ENCODE results near the gene ACCS.

Gene ACCS, protein sequence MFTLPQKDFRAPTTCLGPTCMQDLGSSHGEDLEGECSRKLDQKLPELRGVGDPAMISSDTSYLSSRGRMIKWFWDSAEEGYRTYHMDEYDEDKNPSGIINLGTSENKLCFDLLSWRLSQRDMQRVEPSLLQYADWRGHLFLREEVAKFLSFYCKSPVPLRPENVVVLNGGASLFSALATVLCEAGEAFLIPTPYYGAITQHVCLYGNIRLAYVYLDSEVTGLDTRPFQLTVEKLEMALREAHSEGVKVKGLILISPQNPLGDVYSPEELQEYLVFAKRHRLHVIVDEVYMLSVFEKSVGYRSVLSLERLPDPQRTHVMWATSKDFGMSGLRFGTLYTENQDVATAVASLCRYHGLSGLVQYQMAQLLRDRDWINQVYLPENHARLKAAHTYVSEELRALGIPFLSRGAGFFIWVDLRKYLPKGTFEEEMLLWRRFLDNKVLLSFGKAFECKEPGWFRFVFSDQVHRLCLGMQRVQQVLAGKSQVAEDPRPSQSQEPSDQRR

DNA sequence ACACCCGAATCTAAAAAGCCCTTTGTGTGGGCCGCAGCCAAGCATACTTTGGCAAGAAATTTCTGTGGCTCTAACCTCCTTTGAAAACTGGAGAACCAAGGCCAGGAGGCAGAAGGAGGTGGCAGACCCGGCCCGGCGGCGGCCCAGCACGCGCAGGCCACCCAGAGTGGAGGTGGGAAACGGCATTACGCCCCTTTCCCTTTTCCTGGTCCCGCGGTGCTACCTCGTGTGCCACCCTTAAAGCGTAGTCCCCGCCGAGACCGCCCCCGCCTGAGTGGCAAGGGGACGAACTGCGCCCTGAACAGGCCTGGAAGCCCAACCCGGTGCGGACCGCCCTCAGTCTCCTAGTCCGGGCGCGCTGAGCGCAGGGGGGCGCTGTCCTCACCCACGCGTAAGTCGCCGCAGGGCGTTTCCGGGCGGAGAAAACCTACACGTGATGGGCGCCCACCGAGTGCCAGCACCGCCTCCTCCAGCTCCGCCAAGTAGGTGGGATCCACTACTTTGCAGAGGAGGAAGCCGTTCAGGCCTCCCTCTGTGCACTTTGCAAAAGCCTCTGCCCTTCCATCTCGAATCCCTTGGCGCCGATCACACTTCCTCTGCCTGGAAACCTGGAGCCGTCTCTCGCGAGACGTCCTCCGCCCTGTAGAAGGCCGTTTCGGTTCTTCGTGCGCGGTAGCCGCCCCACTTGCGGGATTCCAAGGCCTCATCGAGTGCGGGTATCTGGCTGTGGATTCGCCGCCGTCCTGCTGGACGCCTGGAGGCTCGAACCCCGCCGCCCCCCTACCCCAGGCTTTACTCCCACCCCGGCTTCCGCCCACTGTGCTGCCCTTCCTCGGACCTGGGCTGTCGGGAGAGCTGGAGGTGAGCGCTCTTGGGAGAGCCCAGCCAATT lies at the start of gene ACCS:
TSS of gene ACCS (plus strand) at position 430 of the 891 bp plus-strand sequence. CDS start 1,358 bp downstream, outside the sequence.
- DNase-seq (ENCODE audit: low read depth in 2 of 2), result peak; percentile 78 to 83

DNA sequence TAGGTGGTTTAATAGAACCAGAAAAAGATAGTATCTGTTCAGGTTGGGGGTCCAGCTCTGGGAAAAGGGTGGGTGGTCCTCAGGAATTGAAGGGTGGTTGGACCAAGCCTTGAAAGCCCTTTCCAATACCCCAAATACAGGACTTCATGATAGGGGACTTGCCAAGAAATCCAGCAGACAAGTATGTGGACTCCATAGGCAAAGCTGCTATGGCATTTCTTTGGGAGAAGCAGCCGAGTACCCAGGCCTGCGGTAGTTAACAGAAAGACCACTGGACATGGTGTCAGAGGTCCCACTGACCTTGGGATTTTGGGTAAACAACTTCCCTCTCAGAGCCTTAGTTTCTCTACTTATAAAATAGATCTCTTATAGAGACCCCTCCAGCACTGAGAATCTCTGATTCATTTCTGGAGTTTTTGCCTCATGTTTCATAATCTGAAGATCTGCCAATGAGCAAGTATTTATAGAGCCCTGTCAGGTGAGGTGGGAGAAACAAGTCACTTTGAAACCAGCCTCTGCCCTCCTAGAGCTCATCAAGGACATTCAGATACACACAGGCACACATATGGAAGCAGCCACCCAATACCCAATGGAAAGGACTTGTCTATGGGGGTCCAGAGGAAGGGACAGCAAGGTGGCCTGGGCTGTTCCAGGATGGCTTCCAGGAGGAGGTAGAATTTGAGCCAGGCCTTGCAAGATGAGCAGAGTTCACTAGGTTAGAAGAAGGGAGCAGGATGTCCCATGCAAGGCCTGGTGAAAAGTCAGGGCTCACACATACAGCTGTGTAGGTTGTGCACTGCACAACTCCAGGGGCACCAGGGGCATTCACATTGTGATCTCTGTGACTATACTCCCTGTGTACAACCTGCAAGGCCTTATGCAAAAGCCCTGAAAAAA lies 49.3 kb upstream of the ACCS start:
- no peak for DNase-seq (ENCODE audit: low read depth in 2 of 2)

DNA sequence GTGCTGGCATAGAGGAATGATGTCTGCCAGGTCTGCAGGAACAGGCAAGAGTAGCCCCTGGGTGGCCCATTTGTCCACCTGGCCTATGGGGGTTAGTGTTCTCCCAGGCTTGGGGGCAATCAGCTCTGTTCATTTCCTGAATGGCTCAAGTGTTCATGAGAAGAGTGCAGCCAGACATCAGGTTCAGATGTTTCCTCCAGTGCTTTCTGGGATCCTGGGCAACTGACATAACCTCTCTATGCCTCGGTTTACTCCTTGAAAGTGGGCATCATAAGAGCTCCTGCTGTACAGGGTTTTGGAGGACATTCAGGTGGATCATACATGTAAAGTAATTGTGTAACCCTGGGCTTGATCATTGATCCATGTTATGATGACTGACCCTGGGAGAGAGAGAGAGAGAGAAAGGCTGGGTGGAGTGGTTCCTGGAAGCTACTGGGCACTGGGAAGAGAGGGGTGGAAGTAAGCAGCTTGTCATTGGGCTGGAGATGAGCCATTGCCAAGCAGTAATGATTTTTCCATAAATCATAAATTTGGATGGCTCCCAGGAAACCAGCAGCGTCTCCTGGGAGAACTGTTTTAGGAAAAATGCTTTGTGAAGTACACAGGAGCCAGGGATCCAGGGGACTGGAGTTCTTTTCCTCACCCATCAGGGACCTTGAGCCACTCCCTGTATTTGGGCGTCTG lies 48.5 kb upstream of the ACCS start:
- no peak for DNase-seq (ENCODE audit: low read depth in 2 of 2)

DNA sequence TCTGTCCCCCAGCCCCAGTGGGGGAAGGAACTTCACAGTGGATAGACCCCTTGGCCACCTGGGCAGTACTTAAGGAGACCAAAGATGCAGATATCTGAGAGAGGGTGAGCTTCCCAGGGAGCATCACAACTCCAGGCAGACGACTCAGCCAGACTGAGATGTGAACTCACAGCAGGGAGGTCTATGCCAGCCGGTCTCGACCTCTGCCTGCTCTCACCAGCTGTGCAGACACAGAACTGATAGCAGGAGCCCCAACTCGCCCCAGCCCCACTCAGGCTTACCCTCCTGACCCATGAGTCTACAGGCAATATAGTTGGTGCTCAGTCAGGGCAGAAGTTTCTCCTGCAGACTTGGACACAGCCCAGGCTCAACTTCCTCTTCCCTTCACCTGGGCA lies 47.9 kb upstream of the ACCS start:
- no peak for DNase-seq (ENCODE audit: low read depth in 2 of 2)

DNA sequence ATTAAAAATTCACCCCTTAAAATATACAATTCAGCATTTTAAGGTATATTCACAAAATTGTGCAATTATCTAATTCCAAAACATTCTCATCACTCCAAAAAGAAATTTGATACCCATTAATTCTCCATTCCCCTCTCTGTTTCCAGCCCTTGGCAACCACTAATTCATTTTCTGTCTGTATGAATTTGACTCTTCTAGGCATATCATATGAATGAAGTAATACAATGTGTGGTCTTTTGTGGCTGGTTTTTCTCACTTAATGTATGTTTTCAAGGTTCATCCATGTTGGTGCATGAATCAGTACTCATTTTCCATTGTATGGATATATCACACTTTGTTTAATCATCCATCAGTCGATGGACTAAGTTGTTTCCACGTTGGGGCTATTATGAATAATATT lies 47.2 kb upstream of the ACCS start:
- DNase-seq (ENCODE audit: low read depth in 2 of 2), result no peak

DNA sequence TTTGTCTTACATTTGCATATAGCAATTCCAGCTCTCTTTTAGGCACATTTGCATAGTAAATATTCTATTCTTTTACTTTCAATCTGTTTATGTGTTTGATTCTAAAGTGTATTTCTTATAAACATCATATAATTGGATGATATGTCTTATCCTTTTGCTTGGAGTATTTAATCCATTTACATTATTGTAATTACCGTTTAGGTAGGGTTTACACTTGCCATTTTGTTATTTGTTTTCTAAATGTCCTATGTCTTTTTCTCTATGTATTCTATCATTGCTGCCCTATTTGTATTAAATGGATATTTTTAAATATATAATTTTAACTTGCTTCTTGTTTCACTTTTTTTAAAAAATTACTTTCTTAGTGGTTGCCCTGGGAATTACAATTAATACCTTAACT lies 41.1 kb upstream of the ACCS start:
- no peak for DNase-seq (ENCODE audit: low read depth in 2 of 2)

DNA sequence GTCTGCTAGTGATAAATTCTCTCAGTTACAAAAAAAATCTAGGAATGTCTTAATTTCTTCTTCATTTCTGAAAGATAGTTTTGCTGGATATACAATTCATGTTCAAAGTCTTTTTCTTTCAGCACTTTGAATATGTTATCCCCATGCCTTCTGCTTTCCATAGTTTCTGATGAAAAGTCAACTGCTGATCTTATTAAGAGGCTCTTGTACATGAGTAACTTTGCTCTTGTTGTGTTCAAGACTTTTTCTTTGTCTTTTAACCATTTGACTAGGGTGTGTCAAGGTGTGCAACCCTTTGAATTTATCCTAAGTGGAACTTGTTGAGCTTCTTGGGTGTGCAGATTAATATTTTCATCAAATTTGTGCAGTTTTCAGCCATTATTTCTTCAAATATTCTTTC lies 40.3 kb upstream of the ACCS start:
- no peak for DNase-seq (ENCODE audit: low read depth in 2 of 2)

DNA sequence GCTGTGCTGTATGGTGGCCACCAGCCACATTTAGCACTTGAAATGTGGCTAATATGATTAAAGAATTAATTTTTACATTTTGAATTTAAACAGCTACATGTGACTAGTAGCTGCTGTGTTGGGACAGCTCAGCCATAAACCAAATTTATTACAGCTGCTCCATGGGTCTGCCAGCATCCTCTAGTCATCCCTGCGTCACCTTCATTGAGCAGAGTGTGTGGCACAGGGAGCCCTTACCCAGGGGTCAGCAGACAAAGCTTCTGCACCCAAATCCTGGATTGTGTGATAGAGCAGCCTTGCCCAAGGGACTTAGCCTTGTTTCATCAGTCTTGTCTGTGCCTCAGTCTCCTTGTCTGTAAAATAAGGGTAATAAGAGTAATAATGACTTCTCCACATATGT lies 37.7 kb upstream of the ACCS start:
- no peak for DNase-seq (ENCODE audit: low read depth in 2 of 2)

DNA sequence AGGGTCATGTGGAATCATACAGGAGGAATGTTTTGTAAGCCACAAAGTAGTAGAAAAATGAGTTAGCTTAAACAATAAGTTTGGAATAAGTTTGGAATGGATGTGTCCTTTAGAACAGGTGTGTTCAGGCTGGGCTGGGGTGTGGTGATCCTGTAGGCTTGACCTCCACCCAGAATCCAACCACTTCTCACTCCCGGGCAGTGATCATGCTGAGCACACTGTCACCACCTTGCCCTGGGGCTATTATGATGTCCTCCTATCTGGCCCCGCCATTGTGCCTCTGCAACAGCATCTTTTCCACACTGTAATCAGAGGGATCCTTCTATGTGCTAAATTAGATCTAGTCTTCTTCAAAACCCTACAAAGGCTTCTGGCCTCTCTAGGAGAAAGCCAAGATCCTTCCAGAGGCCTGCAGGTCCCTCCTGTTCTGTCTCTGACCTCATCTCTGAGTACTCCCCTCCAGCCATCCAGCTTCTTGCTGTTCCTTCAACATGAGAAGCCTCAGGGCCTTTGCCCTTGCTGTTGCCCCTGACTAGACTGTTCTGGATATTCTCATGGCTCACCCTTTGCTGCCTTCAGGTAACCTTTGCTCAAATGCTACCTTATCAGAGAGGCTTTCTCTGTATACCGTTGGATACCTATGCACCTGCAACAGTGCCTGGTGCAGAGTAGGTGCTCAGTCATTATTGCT lies 37.1 kb upstream of the ACCS start:
- no peak for DNase-seq (ENCODE audit: low read depth in 2 of 2)

DNA sequence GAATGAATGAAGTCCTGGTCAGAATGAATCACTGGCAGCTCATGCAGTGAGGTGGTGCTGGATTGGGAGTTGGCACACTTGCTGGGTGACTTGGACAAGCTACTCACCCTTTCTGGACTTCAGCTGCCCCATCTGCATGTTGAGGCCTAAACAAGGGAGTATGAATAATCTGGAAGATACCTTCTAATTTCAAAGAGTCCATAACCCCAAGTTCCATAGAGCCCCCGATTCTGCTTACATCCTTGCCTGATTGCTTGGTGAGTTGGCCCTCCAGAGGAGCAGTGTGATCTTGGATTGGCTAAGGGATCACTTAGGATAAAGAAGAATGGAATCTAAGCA lies 36.6 kb upstream of the ACCS start:
- DNase-seq (ENCODE audit: low read depth in 2 of 2), result no peak

DNA sequence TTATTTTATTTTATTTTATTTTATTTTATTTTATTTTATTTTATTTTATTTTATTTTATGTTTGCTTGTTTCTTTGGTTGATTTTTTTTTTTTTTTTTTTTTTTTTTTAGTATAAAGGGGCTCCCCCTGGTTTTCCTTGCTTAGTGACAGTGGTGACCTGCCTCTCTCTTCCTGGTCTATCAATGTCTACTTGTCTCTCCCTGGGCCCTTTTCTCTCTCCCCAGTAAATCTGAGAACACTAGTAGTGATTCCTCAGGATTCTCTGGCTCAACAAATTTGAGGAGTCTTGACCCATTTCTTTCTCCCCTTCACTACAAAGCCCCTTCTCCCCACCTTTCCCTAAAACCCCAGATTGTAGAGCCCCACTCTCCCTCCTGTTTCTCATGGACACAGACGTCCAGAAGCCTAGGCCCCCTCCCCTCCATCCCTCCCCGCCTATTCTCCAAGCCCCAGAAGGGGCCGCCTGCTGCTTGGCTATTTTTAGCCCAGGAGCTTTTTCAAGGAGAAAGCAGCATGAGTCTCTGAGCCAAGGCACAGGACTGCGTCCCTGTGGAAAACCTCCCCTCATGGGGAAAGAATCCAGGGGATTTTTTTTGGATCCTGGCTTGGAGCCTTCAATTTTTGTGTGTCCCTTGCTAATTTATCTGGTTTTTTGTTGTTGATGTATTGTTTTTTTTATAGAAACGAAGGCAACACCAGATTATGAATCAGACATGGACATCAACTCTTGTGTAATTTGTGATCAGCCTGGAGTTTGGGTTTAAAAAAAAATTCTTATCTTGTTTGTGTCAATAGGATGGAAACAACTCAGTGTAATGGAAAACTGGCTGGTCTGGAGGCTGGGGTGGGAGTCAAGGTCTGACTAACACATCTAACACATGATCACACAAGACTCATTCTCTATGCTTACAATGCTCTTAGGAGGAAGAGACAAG lies 35.8 kb upstream of the ACCS start:
- DNase-seq (ENCODE audit: low read depth in 2 of 2), result no peak

DNA sequence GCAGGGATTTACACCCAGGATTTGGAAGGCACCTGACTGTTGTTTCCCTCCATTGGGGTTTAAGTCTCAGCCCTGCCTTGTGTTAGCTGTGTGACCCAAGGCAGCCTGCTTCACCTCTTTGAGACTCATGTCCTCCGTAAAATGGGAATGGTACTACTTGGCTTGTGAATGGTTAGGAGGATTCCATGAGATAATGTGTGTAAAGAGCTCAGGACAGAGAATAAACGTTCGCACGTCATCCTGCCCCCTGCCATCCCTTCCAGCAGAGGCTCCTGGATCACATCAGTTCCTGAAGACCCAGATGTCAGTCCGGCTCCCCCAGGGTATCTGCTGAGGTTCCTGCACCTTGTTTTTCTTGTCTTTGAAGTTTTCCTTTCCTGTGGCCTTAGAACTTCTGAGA lies 35.1 kb upstream of the ACCS start:
- no peak for DNase-seq (ENCODE audit: low read depth in 2 of 2)

DNA sequence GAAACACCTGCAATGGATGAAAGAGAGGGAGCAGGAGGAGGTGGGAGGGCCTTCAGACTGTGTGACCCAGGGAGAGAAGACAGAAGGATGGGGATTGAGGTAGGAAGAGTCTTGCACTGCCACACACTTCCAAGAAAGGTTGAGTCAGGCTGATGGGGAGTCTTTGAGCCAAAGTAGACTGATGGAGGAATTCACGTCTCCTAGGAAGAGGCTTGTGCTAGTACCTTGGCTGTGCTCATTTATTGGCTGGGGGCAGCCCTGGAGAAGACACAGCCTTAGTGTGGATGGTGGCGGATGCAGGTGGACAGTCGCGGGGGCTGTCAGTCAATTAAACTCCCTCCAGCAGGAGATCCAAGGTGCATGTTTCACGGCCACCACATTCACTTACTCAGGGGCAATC lies 34.5 kb upstream of the ACCS start:
- no peak for DNase-seq (ENCODE audit: low read depth in 2 of 2)

DNA sequence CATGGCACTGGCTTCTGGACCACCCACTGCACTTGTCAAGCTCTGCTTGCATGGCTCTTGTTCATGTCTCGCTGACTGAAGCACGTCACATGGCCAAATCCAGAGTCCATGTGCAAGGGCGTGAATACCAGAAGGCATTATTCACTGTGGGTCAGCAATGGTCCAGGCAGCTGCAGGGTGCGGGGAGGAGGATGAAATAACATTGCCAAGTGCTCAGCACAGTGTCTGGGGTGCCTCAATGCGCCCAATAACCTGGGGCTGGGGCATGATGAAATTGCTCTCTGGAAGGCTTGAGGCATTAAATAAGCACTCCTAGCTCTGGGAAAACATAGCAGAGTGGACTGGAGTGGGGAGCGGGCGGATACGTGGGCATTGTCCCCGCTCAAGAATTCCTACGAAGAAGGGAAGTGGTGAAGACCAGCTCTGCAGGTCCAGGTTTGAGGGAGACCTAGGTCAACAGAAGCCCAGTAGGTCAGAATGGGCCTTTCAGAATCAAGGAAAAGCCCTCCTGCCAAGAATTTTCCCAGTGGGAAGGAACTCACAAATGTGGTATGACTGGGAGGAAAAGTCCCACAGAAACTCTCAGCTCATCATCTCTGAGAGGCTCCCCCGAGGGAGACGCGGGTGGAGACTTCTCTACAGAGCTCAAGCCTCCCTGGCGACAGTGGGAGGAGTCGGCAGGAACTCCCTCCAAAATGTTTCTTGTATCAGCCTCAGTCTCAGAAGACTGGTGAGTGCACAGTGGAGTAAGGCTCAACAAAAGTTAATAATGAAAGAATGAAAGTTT lies 33.6 kb upstream of the ACCS start:
- no peak for DNase-seq (ENCODE audit: low read depth in 2 of 2)

DNA sequence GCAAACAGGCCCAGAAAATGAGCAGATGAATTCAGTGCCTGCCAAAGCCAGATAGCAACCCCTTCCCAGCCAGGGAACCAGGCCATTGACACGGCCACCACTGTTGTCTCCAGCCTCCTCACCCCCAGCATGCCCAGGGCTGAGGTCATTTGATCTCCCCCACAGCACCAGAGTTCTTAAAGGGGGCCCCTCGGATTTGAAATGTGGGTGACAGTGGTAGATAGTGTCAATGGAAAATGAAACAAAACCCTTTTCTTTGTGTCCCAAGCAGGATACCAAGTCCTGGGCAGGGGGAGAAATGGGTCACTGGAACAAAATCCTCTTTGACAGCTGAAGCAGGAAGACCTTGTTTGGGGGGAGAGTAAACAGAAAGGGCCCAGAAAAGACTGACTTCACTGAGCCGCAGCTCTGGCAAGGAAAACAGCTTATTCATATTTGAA lies 32.6 kb upstream of the ACCS start:
- no peak for DNase-seq (ENCODE audit: low read depth in 2 of 2)

DNA sequence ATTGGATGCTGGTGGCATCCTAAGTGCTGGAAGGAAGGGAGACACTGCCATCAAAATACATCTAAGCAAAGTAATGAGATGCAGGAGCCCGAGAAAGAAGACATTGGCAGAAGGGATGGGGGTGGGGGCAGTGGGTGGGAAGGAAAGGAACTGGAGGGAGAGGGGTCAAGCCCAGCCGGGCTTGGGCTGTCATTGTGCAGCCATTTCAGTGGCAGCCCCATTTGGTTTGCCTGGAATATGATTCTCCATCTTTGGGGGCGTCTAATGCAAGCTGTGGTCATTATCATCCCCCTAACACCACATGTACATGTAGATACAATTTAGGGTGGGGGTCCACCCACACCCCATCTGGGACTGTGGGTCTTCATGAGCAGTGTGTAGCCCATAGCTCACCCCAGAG lies 32.2 kb upstream of the ACCS start:
- no peak for DNase-seq (ENCODE audit: low read depth in 2 of 2)

DNA sequence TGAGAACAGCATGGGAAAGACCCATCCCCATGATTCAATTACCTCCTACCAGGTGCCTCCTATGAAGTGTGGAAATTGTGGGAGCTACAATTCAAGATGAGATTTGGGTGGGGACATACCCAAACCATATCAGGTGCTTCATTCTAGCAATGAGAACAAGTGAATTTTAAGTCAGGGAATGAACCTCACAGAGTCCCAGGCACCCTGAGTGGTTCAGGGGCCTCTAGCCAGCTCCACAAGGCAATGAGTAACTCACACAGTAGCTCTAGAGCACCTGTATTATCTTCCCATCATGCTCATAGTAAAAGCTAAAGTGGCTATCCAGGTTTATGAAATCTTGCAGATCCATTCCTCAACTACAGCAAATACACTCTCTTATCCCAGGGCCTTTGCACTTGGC lies 31.4 kb upstream of the ACCS start:
- DNase-seq (ENCODE audit: low read depth in 2 of 2), result no peak

DNA sequence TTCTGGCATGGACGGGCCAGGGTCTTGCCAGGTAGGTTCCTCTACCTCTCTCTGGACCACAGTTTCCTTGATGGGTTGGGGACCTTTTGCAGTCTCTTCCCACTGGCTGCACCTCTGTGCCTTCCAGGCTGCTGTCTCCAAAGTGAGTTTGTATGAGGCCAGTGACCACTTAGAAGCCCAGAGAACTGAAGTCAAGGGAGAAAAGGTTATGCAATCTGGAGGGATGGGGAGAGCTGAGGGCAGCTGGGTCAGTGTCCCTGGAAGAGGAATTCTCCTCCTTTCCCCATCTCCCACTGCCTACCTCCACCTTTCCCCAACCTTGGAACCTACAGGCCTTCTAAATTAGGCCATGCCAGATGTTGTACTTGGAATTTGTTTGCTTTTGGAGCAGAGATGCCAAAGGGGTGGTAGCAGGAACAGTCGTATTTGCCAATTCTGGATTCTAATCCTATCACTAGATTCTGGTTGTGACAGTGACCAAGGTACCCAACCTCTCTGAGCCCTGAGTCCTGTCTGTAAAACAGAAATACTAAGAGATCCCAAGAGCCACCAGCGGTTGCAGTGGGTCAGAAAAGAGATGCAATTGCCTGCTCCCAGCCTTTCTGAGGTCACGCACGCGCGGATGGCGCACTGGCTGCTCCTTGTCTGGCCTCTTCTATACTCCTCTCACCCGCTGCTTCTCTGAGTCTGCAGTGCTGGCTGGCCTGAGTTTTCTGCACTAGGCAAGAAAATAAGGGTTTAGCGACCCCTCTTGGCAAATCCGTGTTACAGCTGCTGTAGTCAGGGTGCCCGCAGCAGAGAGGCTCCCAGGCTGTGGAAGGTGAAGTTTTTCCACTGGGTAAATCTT lies 29.0 kb upstream of the ACCS start:
- DNase-seq (ENCODE audit: low read depth in 2 of 2), result peak in 1 of 2 donors; percentile 4

All from stimulated activated CD8-positive, alpha-beta memory T cell treated with anti-CD3 and anti-CD28 coated beads, Interleukin-7, amount 100 ng/mL, for 4 hours (primary cell).